ENCODE results near the gene PIP5K1C. TPM values are rescaled to one million over a fixed set of nuclear protein-coding genes. Genes with fewer than 3 reads are reported as not detected.
A peak's percentile ranks its signal among the peaks of the same experiment; 100 is the strongest.

PIP5K1C gene
- total RNA-seq, 1 donor from 2014 or later = 65.8 TPM

GRCh38 chr19:3736106-3736724, 35.9 kb upstream of the PIP5K1C start:
- Mint-ChIP-seq H3K27me3 (ENCODE audit: unreplicated experiment) (no peaks in the 10 kb centered on the region), H3K4me3 (ENCODE audit: unreplicated experiment) (no peak overlapping the region), H3K4me1 (ENCODE audit: unreplicated experiment) (no peaks in the 10 kb centered on the region), H3K27ac (ENCODE audit: unreplicated experiment) (no peak overlapping the region), H3K36me3 (ENCODE audit: low read depth, unreplicated experiment) (peaks cover 9% of the 10 kb centered on the region), H3K9me3 (ENCODE audit: unreplicated experiment) (no peaks in the 10 kb centered on the region)
- TF ChIP-seq CTCF (IDR thresholded peaks at IDR 0.05; ENCODE audit: unreplicated experiment) = no peak
- DNase-seq (ENCODE audit: low spot score) = no peak

- DNase-seq (ENCODE audit: low spot score) = no peak
- H3K4me3 Mint-ChIP-seq (ENCODE audit: unreplicated experiment) = no peak overlapping the region
- no peak overlapping the region for H3K27ac Mint-ChIP-seq (ENCODE audit: unreplicated experiment)
- no peaks in the 10 kb centered on the region for H3K9me3 Mint-ChIP-seq (ENCODE audit: unreplicated experiment)
- no peaks in the 10 kb centered on the region for H3K4me1 Mint-ChIP-seq (ENCODE audit: unreplicated experiment)
- TF ChIP-seq CTCF (IDR thresholded peaks at IDR 0.05; ENCODE audit: unreplicated experiment) = no peak
- H3K27me3 Mint-ChIP-seq (ENCODE audit: unreplicated experiment) = no peaks in the 10 kb centered on the region
- peaks cover 9% of the 10 kb centered on the region for H3K36me3 Mint-ChIP-seq (ENCODE audit: low read depth, unreplicated experiment)
Observed at GRCh38 chr19:3734310-3734600, 34.0 kb upstream of the PIP5K1C start.

- TF ChIP-seq CTCF (IDR thresholded peaks at IDR 0.05; ENCODE audit: unreplicated experiment) = no peak
- Mint-ChIP-seq H3K9me3 (ENCODE audit: unreplicated experiment) (no peaks in the 10 kb centered on the region), H3K27ac (ENCODE audit: unreplicated experiment) (no peak overlapping the region), H3K36me3 (ENCODE audit: low read depth, unreplicated experiment) (peaks cover 9% of the 10 kb centered on the region), H3K4me3 (ENCODE audit: unreplicated experiment) (peak overlapping the region; percentile 31), H3K27me3 (ENCODE audit: unreplicated experiment) (no peaks in the 10 kb centered on the region), H3K4me1 (ENCODE audit: unreplicated experiment) (no peaks in the 10 kb centered on the region)
- no peak for DNase-seq (ENCODE audit: low spot score)
Observed at GRCh38 chr19:3733549-3734309, 33.5 kb upstream of the PIP5K1C start.

- no peak overlapping the region for H3K4me3 Mint-ChIP-seq (ENCODE audit: unreplicated experiment)
- no peaks in the 10 kb centered on the region for H3K4me1 Mint-ChIP-seq (ENCODE audit: unreplicated experiment)
- H3K27ac Mint-ChIP-seq (ENCODE audit: unreplicated experiment) = no peak overlapping the region
- DNase-seq (ENCODE audit: low spot score) = no peak
- peak; percentile 11 for TF ChIP-seq CTCF (IDR thresholded peaks at IDR 0.05; ENCODE audit: unreplicated experiment)
- H3K27me3 Mint-ChIP-seq (ENCODE audit: unreplicated experiment) = no peaks in the 10 kb centered on the region
- no peaks in the 10 kb centered on the region for H3K9me3 Mint-ChIP-seq (ENCODE audit: unreplicated experiment)
- H3K36me3 Mint-ChIP-seq (ENCODE audit: low read depth, unreplicated experiment) = no peaks in the 10 kb centered on the region
Observed at GRCh38 chr19:3732108-3732507, 31.8 kb upstream of the PIP5K1C start.

GRCh38 chr19:3730457-3730958, 30.2 kb upstream of the PIP5K1C start:
- Mint-ChIP-seq H3K27me3 (ENCODE audit: unreplicated experiment) (no peaks in the 10 kb centered on the region), H3K4me1 (ENCODE audit: unreplicated experiment) (no peaks in the 10 kb centered on the region), H3K27ac (ENCODE audit: unreplicated experiment) (no peak overlapping the region), H3K4me3 (ENCODE audit: unreplicated experiment) (no peak overlapping the region), H3K9me3 (ENCODE audit: unreplicated experiment) (no peaks in the 10 kb centered on the region), H3K36me3 (ENCODE audit: low read depth, unreplicated experiment) (no peaks in the 10 kb centered on the region)
- no peak for DNase-seq (ENCODE audit: low spot score)
- no peak for TF ChIP-seq CTCF (IDR thresholded peaks at IDR 0.05; ENCODE audit: unreplicated experiment)
